ENCODE results near the gene NR2C2AP. TPM values are rescaled to one million over a fixed set of nuclear protein-coding genes. Genes with fewer than 3 reads are reported as not detected.

NR2C2AP gene
- total and polyA plus RNA-seq, 7 donors = 8.3 to 25.3 (median 14.4) TPM

DNA sequence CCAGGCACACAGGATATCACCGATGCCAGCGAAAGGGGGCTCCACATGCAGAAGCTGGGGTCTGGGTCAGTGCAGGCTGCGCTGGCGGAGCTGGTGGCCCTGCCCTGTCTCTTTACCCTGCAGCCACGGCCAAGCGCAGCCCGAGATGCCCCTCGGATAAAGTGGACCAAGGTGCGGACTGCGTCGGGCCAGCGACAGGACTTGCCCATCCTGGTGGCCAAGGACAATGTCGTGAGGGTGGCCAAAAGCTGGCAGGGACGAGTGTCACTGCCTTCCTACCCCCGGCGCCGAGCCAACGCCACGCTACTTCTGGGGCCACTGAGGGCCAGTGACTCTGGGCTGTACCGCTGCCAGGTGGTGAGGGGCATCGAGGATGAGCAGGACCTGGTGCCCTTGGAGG, 15.7 kb upstream of the NR2C2AP start:
- WGBS, 2 donors = 86 to 89% methylated on average over 21 of the region's 21 CpGs
- no peak for TF ChIP-seq CTCF (IDR thresholded peaks at IDR 0.05)
- no peak for TF ChIP-seq POLR2A (IDR thresholded peaks at IDR 0.05)
- no peak for TF ChIP-seq POLR2AphosphoS5 (IDR thresholded peaks at IDR 0.05)
- TF ChIP-seq EP300 (IDR thresholded peaks at IDR 0.05) = no peak
- H3K36me3 ChIP-seq = no peaks in the 10 kb centered on the region
- H3K27me3 ChIP-seq = peaks cover 0 to 48% (median 17%) of the 10 kb centered on the region in 3 donors
- DNase-seq = no peak
- intact Hi-C loops (cut with DNase I) = no loop called here
- no peak overlapping the region for H3K27ac ChIP-seq
- no peak overlapping the region for H3K4me3 ChIP-seq
- H3K4me1 ChIP-seq = no peaks in the 10 kb centered on the region
- no peaks in the 10 kb centered on the region for H3K9me3 ChIP-seq

GRCh38 chr19:19217099-19217498, 13.9 kb upstream of the NR2C2AP start:
- H3K9me3 ChIP-seq = no peaks in the 10 kb centered on the region
- H3K27ac ChIP-seq = no peak overlapping the region
- H3K4me1 ChIP-seq = no peaks in the 10 kb centered on the region
- no peak for DNase-seq
- H3K36me3 ChIP-seq = no peaks in the 10 kb centered on the region
- intact Hi-C loops (cut with DNase I) = no loop called here
- peaks cover 4 to 51% (median 33%) of the 10 kb centered on the region in 3 donors for H3K27me3 ChIP-seq
- 55 to 64% methylated on average over 4 of the region's 4 CpGs for whole genome bisulfite sequencing, 2 donors
- H3K4me3 ChIP-seq = no peak overlapping the region
- TF ChIP-seq POLR2A (IDR thresholded peaks at IDR 0.05) = no peak
- TF ChIP-seq POLR2AphosphoS5 (IDR thresholded peaks at IDR 0.05) = no peak
- no peak for TF ChIP-seq CTCF (IDR thresholded peaks at IDR 0.05)
- no peak for TF ChIP-seq EP300 (IDR thresholded peaks at IDR 0.05)

DNA sequence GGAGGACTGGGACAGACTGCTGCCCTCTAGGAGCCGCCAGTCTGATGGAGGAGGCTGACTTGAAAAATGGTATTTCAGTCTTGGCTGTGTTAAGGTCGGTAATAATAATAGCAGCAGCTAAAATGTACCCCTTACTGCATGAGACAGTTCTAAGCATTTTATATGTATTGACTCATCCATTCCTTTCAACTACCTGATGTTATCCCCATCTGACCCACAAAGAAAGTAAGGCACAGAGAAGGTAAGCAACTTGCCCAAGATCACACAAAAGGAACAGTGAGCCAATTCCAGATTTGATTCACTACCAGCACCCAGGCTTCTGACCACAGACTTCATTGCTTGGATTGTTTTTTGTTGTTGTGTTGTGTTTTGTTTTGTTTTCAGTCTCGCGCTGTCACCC, 12.6 kb upstream of the NR2C2AP start:
- H3K4me1 ChIP-seq = no peaks in the 10 kb centered on the region
- intact Hi-C loops (cut with DNase I) = no loop called here
- H3K27ac ChIP-seq = no peak overlapping the region
- TF ChIP-seq EP300 (IDR thresholded peaks at IDR 0.05) (no peak), POLR2AphosphoS5 (IDR thresholded peaks at IDR 0.05) (no peak), POLR2A (IDR thresholded peaks at IDR 0.05) (no peak), CTCF (IDR thresholded peaks at IDR 0.05) (no peak)
- DNase-seq = no peak
- H3K36me3 ChIP-seq = no peaks in the 10 kb centered on the region
- peaks cover 12 to 61% (median 43%) of the 10 kb centered on the region in 3 donors for H3K27me3 ChIP-seq
- WGBS, 2 donors = 78 to 79% methylated on average over 4 of the region's 4 CpGs
- H3K9me3 ChIP-seq = no peaks in the 10 kb centered on the region
- H3K4me3 ChIP-seq = no peak overlapping the region

DNA sequence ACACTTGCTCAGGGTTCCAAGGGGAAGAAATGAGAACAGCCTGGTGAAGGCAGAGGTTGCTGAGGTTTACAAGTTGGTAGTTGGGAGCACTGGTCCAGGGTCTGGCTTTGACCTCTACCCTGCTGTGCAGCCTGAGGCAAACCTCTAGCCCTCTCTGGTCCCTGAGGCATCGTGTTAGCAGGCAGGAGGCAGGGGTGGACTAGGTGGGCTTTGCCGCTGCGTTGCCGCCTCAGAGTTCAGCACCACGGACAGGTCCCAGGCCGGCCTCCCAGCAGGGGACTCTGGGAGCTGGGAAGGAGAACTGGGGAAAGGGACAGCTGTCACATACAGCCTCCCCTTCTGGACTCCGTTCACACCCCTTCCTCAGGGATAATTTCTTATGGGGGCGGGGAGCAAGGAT, 11.7 kb upstream of the NR2C2AP start:
- DNase-seq = no peak
- Histone ChIP-seq H3K9me3 (no peaks in the 10 kb centered on the region), H3K27ac (no peak overlapping the region), H3K27me3 (peaks cover 12 to 66% (median 43%) of the 10 kb centered on the region in 3 donors), H3K36me3 (no peaks in the 10 kb centered on the region), H3K4me3 (no peak overlapping the region), H3K4me1 (no peaks in the 10 kb centered on the region)
- WGBS, 2 donors = 5 to 7% methylated on average over 8 of the region's 8 CpGs
- intact Hi-C loops (cut with DNase I) = no loop called here
- no peak for TF ChIP-seq EP300 (IDR thresholded peaks at IDR 0.05)
- no peak for TF ChIP-seq POLR2AphosphoS5 (IDR thresholded peaks at IDR 0.05)
- TF ChIP-seq CTCF (IDR thresholded peaks at IDR 0.05) = no peak
- TF ChIP-seq POLR2A (IDR thresholded peaks at IDR 0.05) = no peak

DNA sequence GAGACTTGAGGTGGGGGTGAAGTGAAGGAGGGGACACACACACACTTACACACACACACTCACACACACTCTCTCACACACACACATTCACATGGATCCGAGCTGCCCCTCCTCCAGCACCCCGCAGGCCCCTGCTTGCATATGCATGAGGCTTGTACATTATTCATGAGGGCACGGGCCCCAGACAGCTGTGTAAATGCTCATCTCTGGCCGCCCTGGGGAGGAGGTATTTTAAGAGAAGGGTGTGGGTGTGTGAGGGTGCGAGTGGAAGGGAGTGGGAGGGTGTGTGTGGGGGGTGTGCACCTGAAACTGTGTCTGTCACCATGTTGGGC, 10.9 kb upstream of the NR2C2AP start:
- Histone ChIP-seq H3K36me3 (no peaks in the 10 kb centered on the region), H3K4me3 (no peak overlapping the region), H3K9me3 (no peaks in the 10 kb centered on the region), H3K27ac (no peak overlapping the region), H3K4me1 (no peaks in the 10 kb centered on the region), H3K27me3 (peaks cover 12 to 72% (median 43%) of the 10 kb centered on the region in 3 donors)
- intact Hi-C loops (cut with DNase I) = no loop called here
- TF ChIP-seq EP300 (IDR thresholded peaks at IDR 0.05) (no peak), CTCF (IDR thresholded peaks at IDR 0.05) (no peak), POLR2AphosphoS5 (IDR thresholded peaks at IDR 0.05) (no peak), POLR2A (IDR thresholded peaks at IDR 0.05) (no peak)
- no peak for DNase-seq
- 3 to 7% methylated on average over 5 of the region's 5 CpGs for WGBS, 2 donors

Measured in sigmoid colon (tissue), 7 donors.